VCaP (cell line): Measurements from ENCODE around the gene CASP3.
"Not testable (repeated sequence)": the region's sequence is repeated elsewhere in the genome, so short reads cannot be mapped to it uniquely, and the experiment has no call there.

Source experiments
- H3K27ac ChIP-seq: fragments of 450-650 bp; 2 replicates; pipeline ENCODE4 v1.5.1; 2017
- CTCF ChIP-seq: fragments of 450-650 bp; conservative IDR thresholded peaks from 2 replicates; pipeline ENCODE4 v1.5.1; 2017; ENCODE audit warnings: mild to moderate bottlenecking, moderate library complexity

Gene CASP3

GRCh38 chr4:184624972-184625554 lies 24.2 kb downstream of the CASP3 start:
- no peak for TF ChIP-seq CTCF
- H3K27ac ChIP-seq = no peak overlapping the region

GRCh38 chr4:184624504-184624903 lies 24.7 kb downstream of the CASP3 start:
- H3K27ac ChIP-seq = not testable (repeated sequence)

- TF ChIP-seq CTCF = no peak
- H3K27ac ChIP-seq = no peak overlapping the region
Observed at GRCh38 chr4:184621518-184621917, 27.7 kb downstream of the CASP3 start.

- TF ChIP-seq CTCF = no peak
- H3K27ac ChIP-seq = no peak overlapping the region
Observed at GRCh38 chr4:184620212-184620867, 28.9 kb downstream of the CASP3 start.

GRCh38 chr4:184617600-184618196 lies 31.5 kb downstream of the CASP3 start:
- no peak for TF ChIP-seq CTCF
- no peak overlapping the region for H3K27ac ChIP-seq

GRCh38 chr4:184616633-184617551 lies 32.4 kb downstream of the CASP3 start:
- no peak for TF ChIP-seq CTCF
- no peak overlapping the region for H3K27ac ChIP-seq

- not testable (repeated sequence) for H3K27ac ChIP-seq
Observed at GRCh38 chr4:184616168-184616567, 33.1 kb downstream of the CASP3 start.

- no peak overlapping the region for H3K27ac ChIP-seq
- TF ChIP-seq CTCF = no peak
Observed at GRCh38 chr4:184614509-184614908, 34.7 kb downstream of the CASP3 start.
